ENCODE data around the gene SYDE1.

- TF ChIP-seq CTCF (conservative IDR thresholded peaks at IDR 0.05) (no peak), ZFX (IDR thresholded peaks at IDR 0.05) (no peak)
These were observed 2.8 kb upstream of the SYDE1 start for GRCh38 chr19:15104411-15104810.

Measured in C4-2B (cell line).